Superior temporal gyrus (tissue), 1 donor: ENCODE measurements around the gene CD79A.

Experiments
- DNase-seq: peaks from one replicate; pipeline ENCODE4 v3.0.0-alpha.2; 2016; ENCODE audit errors: extremely low spot score

Gene CD79A

GRCh38 chr19:41876847-41877832 lies at the start of gene CD79A:
Gene CD79A (plus strand): TSS chr19:41877279. CDS start chr19:41877305, 26 bp downstream.
- no peak for DNase-seq

DNA sequence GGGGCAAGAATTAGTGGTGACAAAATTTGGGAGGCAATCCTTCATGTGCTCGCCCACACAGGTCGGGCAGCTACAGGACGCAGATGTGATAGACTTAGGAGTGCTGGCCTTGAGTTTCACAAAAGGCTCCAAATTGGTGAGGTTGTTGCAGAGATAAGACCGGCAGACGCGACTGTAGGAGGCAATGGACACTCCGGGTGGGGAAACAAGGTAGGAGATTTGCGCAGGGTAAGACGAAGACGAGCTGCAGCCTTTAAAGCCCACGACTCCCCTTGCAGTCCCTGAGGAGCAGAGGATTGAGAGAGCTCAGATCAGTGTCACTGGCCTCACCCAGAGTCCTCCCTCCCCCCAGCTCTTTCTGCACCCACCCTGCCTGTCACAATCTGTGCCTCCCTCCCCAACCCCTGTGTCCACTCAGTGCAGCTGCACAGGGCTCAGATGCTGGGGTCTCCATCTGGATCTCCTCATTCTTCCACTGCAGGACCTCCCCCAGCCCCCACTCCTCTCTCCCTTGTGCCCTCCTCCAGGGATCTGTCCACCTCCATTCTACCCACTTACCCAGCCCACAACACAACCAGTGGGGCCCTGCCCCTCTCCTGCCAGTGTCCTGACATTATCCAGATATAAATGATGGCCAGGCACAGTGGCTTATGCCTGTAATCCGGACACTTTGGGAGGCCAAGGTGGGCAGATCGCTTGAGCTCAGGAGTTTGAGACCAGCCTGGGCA lies 38.9 kb upstream of the CD79A start:
- DNase-seq: no peak

DNA sequence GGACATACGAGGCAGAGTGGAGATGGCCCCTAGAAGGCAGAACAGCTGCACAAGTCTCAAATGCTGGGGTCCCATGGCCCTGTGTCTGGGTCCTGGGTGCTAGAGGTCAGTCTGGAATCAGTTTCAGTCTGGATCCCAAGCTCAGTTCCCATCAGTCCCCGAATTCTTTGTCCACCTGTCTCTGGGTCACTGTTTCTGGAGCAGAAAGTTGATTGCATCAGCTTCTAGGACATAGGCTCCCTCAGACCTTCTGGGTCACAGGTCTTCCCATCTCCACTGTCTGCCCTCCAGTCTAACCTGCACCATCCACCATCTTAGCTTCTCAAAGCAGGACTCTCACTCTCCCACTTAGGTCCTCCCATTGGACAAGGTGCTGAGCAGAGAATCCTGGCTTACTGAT lies 37.9 kb upstream of the CD79A start:
- DNase-seq: no peak

DNA sequence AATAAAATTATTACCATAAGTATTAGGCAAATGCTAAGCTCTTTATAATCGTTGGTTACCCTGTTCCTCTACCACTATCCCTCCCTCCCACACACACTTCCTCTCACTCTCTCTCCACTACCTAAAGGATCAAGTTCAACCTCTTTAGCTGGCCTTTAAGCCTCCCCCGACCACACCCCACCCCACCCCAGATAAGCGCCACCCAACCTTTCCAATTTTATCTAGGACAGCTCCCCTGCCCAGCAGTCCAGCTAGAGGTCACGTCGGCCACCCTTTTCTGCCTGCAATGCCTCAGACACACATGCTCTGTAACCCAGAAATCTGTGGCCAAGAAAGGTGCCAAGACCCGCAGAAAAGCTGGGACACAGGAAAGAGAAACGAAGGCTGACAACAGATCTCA lies 33.7 kb upstream of the CD79A start:
- no peak for DNase-seq

DNA sequence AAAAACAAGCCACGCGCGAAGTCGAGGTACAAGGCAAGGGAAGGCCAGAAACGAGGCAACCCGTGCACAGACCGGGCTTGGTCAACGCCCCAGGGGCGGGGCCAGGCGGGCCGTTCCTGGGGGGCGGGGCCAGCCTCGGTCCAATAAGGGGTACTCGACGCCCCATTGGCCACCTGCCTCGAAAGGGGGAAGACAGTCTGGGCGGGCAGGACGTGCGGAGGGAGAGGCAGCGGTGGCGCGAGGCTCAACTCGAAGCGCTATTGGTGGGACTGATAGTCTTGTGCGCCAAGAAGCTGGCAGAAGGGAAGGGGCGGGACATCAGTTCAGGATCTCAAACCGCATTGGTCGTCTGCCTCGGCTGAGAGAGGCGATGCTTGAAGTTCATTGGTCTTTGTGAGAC lies 32.5 kb upstream of the CD79A start, which contains the start of gene LYPD4:
Gene LYPD4, minus strand, starts transcription at position 83 of the 400 bp plus-strand sequence. CDS start 5,398 bp downstream, outside the sequence.
- no peak for DNase-seq

DNA sequence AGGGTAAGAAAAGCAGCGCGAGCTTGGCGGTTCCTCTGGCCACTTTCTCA lies 32.3 kb upstream of the CD79A start, which contains the start of gene DMRTC2:
Gene DMRTC2, plus strand, starts transcription at position 42 of the 50 bp plus-strand sequence. CDS start 2,387 bp downstream, outside the sequence.
- DNase-seq: no peak

DNA sequence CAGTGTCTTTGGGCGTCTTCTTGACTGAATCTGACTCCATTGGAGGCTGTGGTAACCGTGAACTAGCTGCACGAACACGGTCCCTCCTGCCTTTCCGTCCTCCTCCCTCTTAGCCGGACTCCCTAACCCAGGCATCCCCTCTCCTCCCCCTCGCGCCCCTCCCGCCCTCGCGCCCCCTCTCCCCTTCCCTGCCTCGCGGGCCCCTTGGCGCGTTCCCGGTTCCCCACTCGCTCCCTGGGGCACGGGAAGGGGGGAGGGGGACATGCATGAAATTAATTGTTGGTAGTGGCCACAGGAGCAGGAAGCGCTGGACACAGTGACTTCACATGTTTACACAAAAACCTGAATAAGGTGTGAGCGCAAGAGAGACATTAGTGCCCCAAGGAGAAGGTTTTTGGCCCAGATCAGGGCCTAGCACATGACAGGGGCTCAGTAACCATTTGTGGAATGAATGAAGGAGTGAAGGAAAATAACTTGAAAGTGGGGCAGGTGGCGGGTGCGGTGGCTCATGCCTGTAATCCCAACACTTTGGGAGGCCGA lies 32.0 kb upstream of the CD79A start:
- DNase-seq: no peak

GRCh38 chr19:41847351-41848105 lies 29.6 kb upstream of the CD79A start:
- no peak for DNase-seq

DNA sequence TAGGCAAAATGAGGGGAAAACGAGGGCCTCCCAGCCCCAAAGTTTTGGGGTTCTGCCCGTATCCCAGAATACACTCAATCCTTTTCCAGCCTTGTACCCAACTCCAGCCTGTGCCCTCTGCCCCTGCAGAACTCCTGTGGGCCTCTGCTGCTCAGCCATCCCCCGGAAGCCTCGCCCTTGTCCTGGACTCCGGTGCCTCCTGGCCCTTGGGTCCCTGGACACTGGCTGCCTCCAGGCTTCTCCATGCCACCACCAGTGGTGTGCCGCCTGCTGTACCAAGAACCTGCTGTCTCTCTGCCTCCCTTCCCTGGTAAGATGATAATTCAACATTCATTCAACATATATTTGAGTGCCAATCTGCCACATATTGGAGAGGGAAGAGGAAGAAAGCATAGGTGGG lies 28.4 kb upstream of the CD79A start:
- no peak for DNase-seq

GRCh38 chr19:41849067-41849466 lies 28.0 kb upstream of the CD79A start:
- no peak for DNase-seq

DNA sequence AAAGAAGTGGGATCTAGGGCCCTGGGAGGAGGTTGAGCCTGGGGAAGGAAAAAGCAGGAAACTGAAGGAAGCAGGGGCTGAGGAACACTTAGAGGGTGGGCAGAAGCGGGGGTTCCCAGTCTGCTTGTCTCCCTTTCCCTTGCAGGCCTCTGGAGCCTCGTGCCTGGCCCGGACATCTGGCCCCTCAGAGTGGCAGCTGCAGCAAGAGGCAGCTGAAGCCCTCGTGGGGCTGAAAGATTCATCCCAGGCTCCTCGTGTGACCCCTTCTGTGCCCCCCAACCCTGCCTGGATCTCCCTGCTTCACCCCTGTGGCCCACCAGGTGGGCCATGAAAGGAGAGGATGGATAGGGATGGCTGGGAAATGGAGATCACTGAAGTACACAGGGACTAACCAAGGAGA lies 26.7 kb upstream of the CD79A start:
- no peak for DNase-seq

DNA sequence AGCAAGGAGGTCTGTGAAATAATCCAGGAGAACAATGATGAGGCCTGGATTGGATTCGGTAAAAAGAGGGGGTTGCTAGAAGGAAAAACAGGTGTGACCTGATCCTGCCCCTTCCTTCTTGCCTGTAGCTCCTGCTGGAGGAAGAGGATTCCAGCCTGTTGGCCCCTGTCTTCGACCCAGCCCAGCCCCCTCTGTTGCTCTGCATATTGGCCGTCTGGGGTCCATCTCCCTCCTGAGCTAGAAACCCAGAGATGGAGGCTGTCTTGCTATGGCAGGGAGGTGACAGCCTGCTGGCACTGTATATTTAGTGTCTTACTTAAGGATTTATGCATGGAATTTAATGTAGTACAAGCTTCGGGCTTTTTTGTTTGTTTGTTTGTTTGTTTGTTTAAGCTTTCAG lies 25.6 kb upstream of the CD79A start:
- DNase-seq: no peak

DNA sequence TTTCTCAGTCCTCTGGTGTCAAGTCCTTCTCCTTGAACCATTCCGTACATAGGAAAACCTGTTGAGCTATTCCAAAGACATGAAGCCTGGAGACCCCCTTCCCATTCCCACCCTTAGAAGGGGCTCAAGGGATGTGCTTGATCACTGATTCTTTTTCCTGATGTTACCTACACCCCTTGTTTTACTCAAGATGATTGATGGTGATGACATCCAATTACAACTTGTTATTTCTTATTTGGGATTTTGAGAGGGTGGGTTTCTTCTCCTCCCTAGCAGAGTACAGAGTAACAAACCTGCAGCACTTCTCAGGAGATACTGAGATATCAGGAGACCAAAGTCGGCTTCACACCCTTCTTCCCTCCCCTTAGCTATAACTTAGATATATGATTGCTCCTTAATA lies 23.7 kb upstream of the CD79A start:
- DNase-seq: no peak

DNA sequence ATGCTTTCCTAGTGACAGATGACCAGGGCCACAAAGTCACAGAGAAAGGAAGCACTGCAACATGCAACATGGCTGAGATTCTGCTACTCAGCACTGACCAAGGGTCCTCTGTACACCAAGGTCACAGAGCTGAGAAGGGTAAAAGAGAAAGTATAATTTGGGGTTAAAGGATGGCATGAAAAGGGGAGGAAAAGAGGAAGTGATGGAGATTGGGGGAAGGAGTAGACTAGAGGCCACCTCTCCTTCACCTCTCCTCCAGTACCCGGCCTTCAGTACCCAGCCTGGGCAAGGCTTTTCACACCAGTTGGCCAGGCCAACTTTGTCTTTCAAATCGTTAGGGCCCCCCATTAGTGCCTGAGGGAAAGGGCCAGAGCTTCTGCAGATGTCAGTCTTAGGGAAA lies 23.3 kb upstream of the CD79A start:
- no peak for DNase-seq

- no peak for DNase-seq
These were observed 17.9 kb upstream of the CD79A start for GRCh38 chr19:41859213-41859617.

DNA sequence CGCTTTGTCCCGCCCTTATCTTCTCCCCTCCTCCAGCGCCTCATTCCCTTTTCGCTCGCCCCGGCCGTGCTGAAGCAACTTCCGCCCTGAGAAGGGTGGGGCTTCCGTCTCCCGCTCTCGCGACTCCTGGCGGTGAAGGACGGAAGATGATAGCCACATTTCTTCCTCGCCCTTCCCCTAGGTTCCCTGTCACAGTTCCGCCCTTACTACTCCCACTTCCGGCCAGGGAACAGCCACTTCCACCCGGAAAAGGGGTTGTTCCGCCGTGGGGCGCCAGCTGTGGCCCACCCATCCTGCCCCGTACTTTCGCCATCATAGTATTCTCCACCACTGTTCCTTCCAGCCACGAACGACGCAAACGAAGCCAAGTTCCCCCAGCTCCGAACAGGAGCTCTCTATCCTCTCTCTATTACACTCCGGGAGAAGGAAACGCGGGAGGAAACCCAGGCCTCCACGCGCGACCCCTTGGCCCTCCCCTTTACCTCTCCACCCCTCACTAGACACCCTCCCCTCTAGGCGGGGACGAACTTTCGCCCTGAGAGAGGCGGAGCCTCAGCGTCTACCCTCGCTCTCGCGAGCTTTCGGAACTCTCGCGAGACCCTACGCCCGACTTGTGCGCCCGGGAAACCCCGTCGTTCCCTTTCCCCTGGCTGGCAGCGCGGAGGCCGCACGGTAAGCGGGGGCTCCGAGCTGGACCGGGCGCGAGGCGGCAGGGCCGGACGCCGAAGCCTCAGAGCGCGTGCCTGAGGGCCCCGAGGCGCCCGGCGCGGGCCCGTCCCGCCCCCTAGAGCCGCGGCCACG lies 17.3 kb upstream of the CD79A start, which contains the start of gene RPS19:
Gene RPS19, plus strand, starts transcription at position 638 of the 801 bp plus-strand sequence. CDS start 520 bp downstream, outside the sequence.
- peak; percentile 100 for DNase-seq

DNA sequence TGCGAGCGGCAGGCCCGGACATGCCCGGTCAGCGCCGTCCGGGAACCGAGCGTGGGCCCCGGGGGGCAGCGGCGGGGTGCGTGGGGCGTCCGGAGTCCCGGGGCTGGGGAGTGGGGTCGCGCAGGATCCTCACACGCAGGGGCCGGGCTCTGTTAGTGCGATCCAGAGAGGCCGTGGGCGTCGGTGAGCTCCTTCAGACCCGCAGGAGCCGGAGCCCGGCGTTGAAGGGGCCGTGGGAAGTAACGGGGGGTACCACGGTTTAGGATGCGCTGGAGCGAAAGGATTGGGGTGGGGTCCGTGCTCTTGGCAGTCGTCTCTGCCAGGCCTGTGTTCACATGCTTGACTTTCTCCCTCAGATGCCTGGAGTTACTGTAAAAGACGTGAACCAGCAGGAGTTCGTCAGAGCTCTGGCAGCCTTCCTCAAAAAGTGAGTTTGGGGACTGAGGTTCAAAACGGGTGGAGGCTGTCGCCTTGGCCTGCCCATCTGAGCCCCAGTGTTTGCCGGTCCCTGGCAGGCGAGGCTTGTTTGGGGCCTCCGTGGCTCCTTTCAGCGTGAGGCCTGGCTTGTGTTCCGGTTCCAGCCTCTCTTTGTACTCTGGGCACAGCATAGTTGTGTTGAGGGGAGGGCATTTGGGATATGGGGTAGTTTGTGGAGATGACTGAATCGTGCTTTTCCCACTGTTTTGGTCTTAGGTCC lies 16.5 kb upstream of the CD79A start:
- DNase-seq: no peak

DNA sequence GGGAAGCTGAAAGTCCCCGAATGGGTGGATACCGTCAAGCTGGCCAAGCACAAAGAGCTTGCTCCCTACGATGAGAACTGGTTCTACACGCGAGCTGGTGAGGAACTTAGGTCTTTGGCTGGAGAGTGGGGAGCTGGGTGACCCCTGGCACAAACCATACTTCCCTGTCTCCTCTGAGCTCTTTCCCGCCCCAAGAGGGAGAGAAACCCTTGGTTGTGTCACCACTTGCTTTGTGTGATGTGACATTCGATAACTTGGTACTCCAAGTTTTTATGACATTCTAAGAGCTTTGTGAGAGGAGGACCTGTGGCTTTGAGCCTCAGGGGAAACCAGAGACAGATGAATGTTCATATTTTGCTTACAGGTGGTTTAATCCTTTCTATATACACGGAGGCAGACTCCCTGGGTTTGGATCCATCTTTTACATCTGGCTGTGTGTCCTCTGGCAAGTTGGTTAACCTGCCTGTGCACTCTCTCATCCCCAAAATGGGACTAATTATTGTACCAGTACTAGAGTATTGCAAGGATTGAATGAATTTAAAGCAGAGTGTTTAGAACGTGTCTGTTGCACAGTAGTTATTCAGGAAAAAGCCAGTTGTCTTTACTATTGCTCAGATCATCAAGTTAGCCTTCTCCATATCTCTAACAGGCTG lies 15.8 kb upstream of the CD79A start:
- DNase-seq: no peak

GRCh38 chr19:41861846-41862245 lies 15.2 kb upstream of the CD79A start:
- DNase-seq: no peak

- DNase-seq: no peak
These were observed 14.6 kb upstream of the CD79A start for GRCh38 chr19:41862445-41862986.
